Right atrium auricular region (tissue), 2 donors: ENCODE results near the gene PTPN7. TPM values are rescaled to one million over a fixed set of nuclear protein-coding genes. Genes with fewer than 3 reads are reported as not detected.

Experiments
- DNase-seq: peaks from one replicate; pipeline ENCODE4 v3.0.0-alpha.2; 2019; ENCODE audit warnings: low spot score
- H3K27ac ChIP-seq, 2 donors: fragments of 200-600 bp; sonication (generic); 1 replicate in 1 of 2; 2 replicates in 1 of 2; pipeline ENCODE4 v1.5.1; 2016 to 2019
- H3K27me3 ChIP-seq, 2 donors: fragments of 200-600 bp; sonication (generic); one replicate each; pipeline versions ENCODE4 v1.5.1 to v1.6.0; 2017 to 2019
- H3K36me3 ChIP-seq: fragments of 200-600 bp; sonication (generic); one replicate; pipeline ENCODE4 v1.5.1; 2016
- H3K4me1 ChIP-seq, 2 donors: fragments of 200-600 bp; sonication (generic); one replicate each; pipeline versions ENCODE4 v1.5.1 to v1.6.0; 2017 to 2019
- H3K4me3 ChIP-seq, 2 donors: fragments of 200-600 bp; sonication (generic); 1 replicate in 1 of 2; 2 replicates in 1 of 2; pipeline ENCODE4 v1.5.1; 2017 to 2019; ENCODE audit warnings: mild to moderate bottlenecking in 1 of 2, moderate library complexity in 1 of 2
- H3K9me3 ChIP-seq, 2 donors: fragments of 200-600 bp; sonication (generic); one replicate each; pipeline ENCODE4 v1.5.1; 2019
- CTCF ChIP-seq, 2 donors: fragments of 200-600 bp; sonication (generic); IDR thresholded peaks; one replicate each; pipeline ENCODE4 v1.5.1; 2019; ENCODE audit warnings: antibody characterized with exemption in 2 of 2
- total RNA-seq, 2 donors: library from RNA; depleted of rRNA; stranded (reverse); fragments of >200 nt; gene quantifications; one replicate each; pipeline ENCODE4 v1.1.0, GENCODE V29; 2016

The PTPN7 gene
- total RNA-seq, 2 donors from 2014 or later, result 0.41 to 0.63 TPM

GRCh38 chr1:202165267-202165941, 5.0 kb upstream of the PTPN7 start:
- no peak overlapping the region for H3K27ac ChIP-seq
- no peak overlapping the region for H3K4me3 ChIP-seq
- no peaks in the 10 kb centered on the region for H3K9me3 ChIP-seq

GRCh38 chr1:202164271-202165037, 4.1 kb upstream of the PTPN7 start:
- no peaks in the 10 kb centered on the region for H3K4me1 ChIP-seq
- no peaks in the 10 kb centered on the region for H3K36me3 ChIP-seq
- H3K27ac ChIP-seq, result no peak overlapping the region
- no peaks in the 10 kb centered on the region for H3K27me3 ChIP-seq
- no peaks in the 10 kb centered on the region for H3K9me3 ChIP-seq
- no peak for TF ChIP-seq CTCF (IDR thresholded peaks at IDR 0.05)
- no peak overlapping the region for H3K4me3 ChIP-seq
- no peak for DNase-seq

More at GRCh38 chr1:202165267-202165941, 5.0 kb upstream of the PTPN7 start:
- Histone ChIP-seq H3K27me3 (no peaks in the 10 kb centered on the region), H3K4me1 (no peaks in the 10 kb centered on the region), H3K36me3 (no peaks in the 10 kb centered on the region)
- DNase-seq, result no peak
- TF ChIP-seq CTCF (IDR thresholded peaks at IDR 0.05), result no peak

GRCh38 chr1:202163281-202164270, 3.2 kb upstream of the PTPN7 start:
- no peaks in the 10 kb centered on the region for H3K4me1 ChIP-seq
- no peak for DNase-seq

GRCh38 chr1:202162418-202163280, 2.2 kb upstream of the PTPN7 start:
- Histone ChIP-seq H3K36me3 (no peaks in the 10 kb centered on the region), H3K9me3 (no peaks in the 10 kb centered on the region), H3K27me3 (no peaks in the 10 kb centered on the region), H3K4me3 (no peak overlapping the region), H3K4me1 (no peaks in the 10 kb centered on the region), H3K27ac (no peak overlapping the region)
- no peak for TF ChIP-seq CTCF (IDR thresholded peaks at IDR 0.05)
- no peak for DNase-seq

More at GRCh38 chr1:202163281-202164270, 3.2 kb upstream of the PTPN7 start:
- TF ChIP-seq CTCF (IDR thresholded peaks at IDR 0.05), result no peak
- H3K9me3 ChIP-seq, result no peaks in the 10 kb centered on the region
- H3K27me3 ChIP-seq, result no peaks in the 10 kb centered on the region
- H3K36me3 ChIP-seq, result no peaks in the 10 kb centered on the region
- H3K27ac ChIP-seq, result no peak overlapping the region
- no peak overlapping the region for H3K4me3 ChIP-seq

GRCh38 chr1:202162047-202162417, 1.6 kb upstream of the PTPN7 start:
- H3K36me3 ChIP-seq, result no peaks in the 10 kb centered on the region
- no peaks in the 10 kb centered on the region for H3K27me3 ChIP-seq
- no peak for TF ChIP-seq CTCF (IDR thresholded peaks at IDR 0.05)
- no peak overlapping the region for H3K27ac ChIP-seq
- no peak overlapping the region for H3K4me3 ChIP-seq
- no peak for DNase-seq
- H3K9me3 ChIP-seq, result no peaks in the 10 kb centered on the region
- H3K4me1 ChIP-seq, result no peaks in the 10 kb centered on the region
